ENCODE measurements around the gene RAB11FIP4. TPM values are rescaled to one million over a fixed set of nuclear protein-coding genes. Genes with fewer than 3 reads are reported as not detected.

The RAB11FIP4 gene
- total and polyA plus RNA-seq, 2 donors (not counting 3 experiments of a cell fraction or from before 2014, with no cell fraction given), result 0.08 to 0.38 TPM

- TF ChIP-seq POLR2AphosphoS5 (IDR thresholded peaks at IDR 0.05; ENCODE audit: insufficient read depth, low read depth, low read length) (no peak), MYC (IDR thresholded peaks at IDR 0.05; ENCODE audit: low read depth, low read length) (no peak), POLR2A (IDR thresholded peaks at IDR 0.05; ENCODE audit: low read depth, low read length) (no peak), EZH2 (IDR thresholded peaks at IDR 0.05; ENCODE audit: borderline replicate concordance, low read depth, low read length, severe bottlenecking) (no peak), CTCF (IDR thresholded peaks at IDR 0.05; ENCODE audit: extremely low read depth in 1 of 2, insufficient read depth in 1 of 2, low read depth in 1 of 2, low read length in 2 of 2) (no peak), FOS (IDR thresholded peaks at IDR 0.05; ENCODE audit: borderline replicate concordance, insufficient read depth, low read length) (no peak), GATA2 (IDR thresholded peaks at IDR 0.05; ENCODE audit: insufficient read depth, insufficient read length, low read depth, low read length) (no peak), JUN (IDR thresholded peaks at IDR 0.05; ENCODE audit: borderline replicate concordance, insufficient read depth, insufficient read length, low read depth) (no peak)
- TF ChIP-seq, protein P1, sequence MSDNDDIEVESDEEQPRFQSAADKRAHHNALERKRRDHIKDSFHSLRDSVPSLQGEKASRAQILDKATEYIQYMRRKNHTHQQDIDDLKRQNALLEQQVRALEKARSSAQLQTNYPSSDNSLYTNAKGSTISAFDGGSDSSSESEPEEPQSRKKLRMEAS (IDR thresholded peaks at IDR 0.05; ENCODE audit: insufficient read depth, insufficient read length), result no peak
- intact Hi-C loops (cut with micrococcal nuclease), result no loop called here
- Histone ChIP-seq H3K4me3 (replicated peaks in 1 of 3; ENCODE audit: insufficient read depth in 1 of 3, low read depth in 1 of 3, low read length in 3 of 3) (no peak overlapping the region), H3K79me2 (ENCODE audit: control insufficient read depth, insufficient read depth, low read length) (no peaks in the 10 kb centered on the region), H2AFZ (ENCODE audit: low read depth, low read length) (no peak overlapping the region), H4K20me1 (replicated peaks; ENCODE audit: control insufficient read depth, extremely low read depth, insufficient read depth, low read length) (no peaks in the 10 kb centered on the region), H3K27ac (ENCODE audit: insufficient read depth, low read depth, low read length) (no peak overlapping the region), H3K9me3 (replicated peaks; ENCODE audit: control insufficient read depth, insufficient read depth, low read length) (no peaks in the 10 kb centered on the region), H3K4me1 (ENCODE audit: control insufficient read depth, extremely low read depth, insufficient read depth, low read length) (no peaks in the 10 kb centered on the region), H3K9ac (replicated peaks; ENCODE audit: extremely low read depth, insufficient read depth, low read length) (no peak overlapping the region), H3K27me3 (ENCODE audit: control insufficient read depth in 2 of 2, insufficient read depth in 2 of 2, low read length in 2 of 2) (peaks cover 0 to 2% of the 10 kb centered on the region in 2 experiments), H3K4me2 (ENCODE audit: insufficient read depth, low read length) (no peak overlapping the region), H3K9me1 (replicated peaks; ENCODE audit: control insufficient read depth, extremely low read depth, insufficient read depth, low read length) (no peaks in the 10 kb centered on the region), H3K36me3 (ENCODE audit: control insufficient read depth in 2 of 2, extremely low read depth in 1 of 2, insufficient read depth in 2 of 2, low read length in 2 of 2) (no peaks in the 10 kb centered on the region)
- FAIRE-seq, result no peak
- POLR2A ChIA-PET, result no interaction called here
- DNase-seq (ENCODE audit: low read depth, low spot score), result no peak
- dilution Hi-C loops (cut with MboI; ENCODE audit: extremely low pct_ligation_motif_present, low sequenced_read_pairs), result no loop called here
- CTCF ChIA-PET, result interaction anchor here (0.7 kb wide), 1 partner anchor 23 kb away, joined by 3 read pairs; no protein-coding TSS in a partner anchor
- BruUV-seq (replicated peaks), result no TSS peak
Measured at GRCh38 chr17:31460226-31460721, 68.8 kb downstream of the RAB11FIP4 start.
